OCI-M1 (cell line): Measurements from ENCODE around the gene DAGLA.

Source experiments
- DNase-seq: peaks from one replicate; lab custom pipeline; 2025; lab: John Stamatoyannopoulos, UW

Gene DAGLA

DNA sequence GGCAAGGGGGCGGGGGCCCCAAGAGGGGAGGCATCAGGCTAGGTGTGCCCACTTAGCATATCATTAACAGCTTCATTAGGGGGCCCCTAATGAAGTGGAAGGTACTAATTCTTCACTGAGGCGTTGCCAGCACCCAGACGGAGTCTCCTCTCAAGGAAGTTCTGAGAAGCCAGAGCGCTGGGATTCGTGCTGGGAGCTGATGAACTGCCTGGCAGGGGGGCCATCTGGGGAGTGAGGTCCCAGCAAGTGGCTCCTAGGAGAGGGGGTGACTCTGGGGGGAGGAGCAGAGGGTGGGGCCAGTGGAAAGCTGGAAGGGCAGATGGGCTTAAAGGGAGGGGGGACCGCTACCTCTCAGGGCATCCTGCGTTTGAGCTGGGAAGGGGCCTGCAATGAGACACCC is 29.8 kb downstream of the DAGLA start:
- no peak for DNase-seq

DNA sequence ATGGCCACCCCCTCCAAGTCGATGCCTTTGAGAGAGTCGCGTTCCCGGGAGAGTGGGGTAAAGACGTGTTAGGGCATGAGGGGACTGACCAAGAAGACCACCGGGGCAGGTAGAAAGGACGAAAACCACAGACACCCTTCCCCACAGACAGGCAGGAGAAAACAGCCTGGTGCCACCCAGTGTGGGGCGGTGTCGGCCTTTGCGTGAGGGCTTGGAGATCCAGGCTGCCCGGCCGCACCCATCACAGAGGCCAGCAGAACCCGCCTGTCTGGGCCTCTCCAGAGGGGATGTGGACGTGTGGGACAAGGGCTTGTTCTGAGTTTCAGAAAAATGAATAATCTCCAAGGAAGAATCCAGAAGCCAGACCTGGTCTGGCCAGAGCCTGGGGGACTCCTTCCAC is 30.8 kb downstream of the DAGLA start:
- DNase-seq: no peak

DNA sequence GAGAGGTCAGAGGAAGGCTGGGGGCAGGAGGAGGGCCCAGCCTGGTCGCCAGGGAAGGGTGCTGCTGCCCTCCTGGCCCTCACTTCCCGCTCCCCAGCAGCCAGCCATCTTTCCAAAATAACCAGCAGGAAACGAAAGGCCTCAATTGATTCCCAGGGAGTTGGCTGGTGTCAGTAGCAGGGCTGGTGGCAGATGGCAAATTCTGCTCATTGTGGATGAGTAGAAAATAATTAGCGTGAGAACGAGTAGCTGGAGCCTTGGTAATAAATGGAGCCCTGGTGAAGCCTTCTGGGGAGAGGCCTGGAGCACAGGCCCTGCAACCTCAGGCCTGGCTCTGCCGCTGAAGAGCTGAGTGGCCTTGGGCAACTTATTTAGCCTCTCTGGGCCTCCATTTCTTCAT is 31.3 kb downstream of the DAGLA start:
- no peak for DNase-seq

DNA sequence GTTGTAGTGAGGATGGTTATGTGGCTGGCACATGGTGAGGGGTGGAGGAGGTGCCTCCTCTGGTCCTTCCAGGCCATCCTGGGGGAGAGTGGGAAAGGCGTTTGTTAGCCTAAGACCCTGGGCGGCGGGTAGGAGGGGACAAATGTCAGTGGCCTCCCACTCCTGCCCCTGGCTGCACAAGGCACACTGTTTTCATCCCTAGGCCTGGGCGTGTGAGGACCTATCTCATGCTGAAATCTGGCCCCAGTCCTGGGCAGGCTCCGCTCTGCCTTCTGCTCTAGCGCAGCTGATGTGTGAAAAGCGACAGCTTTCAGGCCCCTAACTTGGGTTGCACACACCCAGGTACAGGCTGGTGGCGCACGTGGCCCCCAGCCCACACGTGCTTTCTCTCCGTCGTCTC is 32.1 kb downstream of the DAGLA start:
- no peak for DNase-seq

DNA sequence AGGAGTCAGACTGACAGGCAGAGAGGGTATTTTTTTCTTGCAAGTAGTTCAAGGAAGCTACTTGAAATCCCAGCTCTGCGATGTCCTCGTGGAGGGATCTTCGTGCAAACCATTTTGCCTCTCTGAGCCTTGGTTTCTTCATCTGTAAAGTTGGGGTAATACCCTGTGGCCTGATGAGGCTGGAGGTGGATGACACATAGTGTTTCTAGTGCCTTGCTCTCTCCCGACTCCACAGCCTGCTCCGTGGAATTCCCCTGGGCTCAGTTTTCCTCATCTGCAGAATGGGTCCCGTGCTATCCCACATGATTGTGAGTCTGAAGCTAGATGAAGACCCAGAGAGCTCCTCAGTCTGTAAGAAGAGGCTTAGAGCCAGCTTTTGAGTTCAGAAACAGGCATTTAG is 32.7 kb downstream of the DAGLA start:
- no peak for DNase-seq

DNA sequence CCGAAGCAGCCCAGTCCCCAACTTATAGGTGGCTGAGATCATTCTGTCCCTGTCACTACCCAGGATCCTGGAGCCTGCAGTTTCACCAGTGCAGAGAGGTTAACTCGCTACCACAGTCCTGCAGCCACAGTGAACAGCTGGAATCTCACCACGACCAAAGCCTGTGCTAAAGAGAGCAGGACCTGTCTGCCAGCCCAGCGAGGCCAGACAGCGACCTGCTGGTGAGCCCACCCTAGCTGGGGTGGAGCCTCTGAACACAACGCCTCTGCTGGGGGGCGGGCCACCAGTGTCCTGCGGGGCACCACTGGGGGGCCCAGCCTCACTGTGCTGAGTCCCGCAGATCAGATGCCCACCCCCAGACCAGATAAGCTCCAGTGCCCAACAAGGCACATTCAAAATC is 33.3 kb downstream of the DAGLA start:
- no peak for DNase-seq

DNA sequence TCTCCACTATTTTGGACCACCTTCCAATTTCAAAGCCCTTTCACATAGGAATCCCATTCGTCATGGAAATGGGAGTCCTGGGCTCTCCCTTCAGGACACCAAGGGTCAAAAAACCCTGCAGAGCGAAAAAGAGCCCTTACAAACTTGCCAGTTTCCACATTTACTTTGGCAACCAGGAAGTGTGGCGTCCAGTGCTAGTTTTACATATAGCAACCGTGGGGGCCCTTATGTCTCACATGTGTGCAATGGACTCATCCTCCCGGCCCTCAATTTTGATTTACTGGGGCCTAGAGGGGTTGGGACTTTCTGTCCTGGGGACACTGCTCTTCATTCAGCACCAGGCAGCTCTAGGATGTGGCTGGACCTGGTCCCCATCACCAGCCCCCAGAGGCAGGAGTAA is 33.7 kb downstream of the DAGLA start:
- DNase-seq: no peak

DNA sequence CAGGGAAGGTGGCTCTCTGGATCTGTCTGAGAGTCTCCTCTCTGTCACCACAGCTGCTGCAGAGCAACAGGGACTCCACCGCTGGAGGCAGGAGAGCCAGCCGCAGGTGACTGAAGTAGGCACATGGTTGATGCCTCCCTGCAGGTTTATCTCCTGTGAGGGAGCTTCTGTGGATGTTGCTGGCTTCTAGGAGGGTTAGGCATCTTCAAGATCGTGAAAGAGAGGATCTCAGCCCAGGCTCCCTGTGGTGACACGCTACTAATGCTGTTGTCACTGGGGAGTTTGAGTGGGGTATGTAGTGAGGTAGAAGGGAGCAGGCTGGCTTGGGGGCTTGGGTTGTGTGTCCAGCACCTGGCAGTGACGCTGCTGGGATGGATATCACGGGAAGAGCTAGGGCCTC is 34.1 kb downstream of the DAGLA start:
- DNase-seq: no peak

DNA sequence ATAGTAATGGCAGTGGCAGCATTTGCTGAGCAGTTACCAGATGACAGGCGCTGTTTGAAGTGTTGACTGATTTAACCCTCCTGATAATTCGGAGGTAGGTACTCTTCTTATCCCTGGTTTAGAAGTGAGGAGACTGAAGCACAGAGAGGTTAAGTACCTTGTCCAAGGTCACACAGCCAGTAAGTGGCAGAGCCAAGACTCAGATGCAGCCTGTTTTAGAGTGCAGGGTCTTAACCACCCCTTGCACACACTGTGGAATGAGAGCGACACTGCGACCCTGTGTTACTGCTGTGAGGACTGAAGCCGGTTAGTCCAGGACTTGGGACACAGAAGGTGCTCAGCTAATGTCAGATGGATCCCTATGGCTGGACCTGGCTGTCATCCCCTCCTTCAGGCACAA is 34.7 kb downstream of the DAGLA start:
- no peak for DNase-seq

DNA sequence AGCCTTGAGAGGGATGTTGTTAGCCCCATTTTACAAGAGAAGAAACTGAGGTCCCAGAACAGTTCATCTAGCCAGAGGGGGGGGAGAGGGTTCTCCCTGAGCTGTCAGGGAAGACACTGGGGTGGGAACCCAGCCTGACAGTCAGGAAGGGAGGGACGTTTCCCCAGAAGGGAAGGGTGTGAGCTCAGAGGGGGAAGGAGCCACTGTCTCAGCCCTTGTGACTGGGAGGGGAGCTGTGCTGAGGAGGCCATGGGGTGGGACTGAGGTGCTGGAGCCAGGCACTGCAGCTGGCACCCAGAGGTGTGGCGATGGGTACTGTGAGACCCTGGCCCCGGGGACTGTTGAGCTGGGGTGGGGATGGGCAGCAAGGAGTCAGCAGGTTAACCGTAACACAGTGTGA is 35.7 kb downstream of the DAGLA start:
- no peak for DNase-seq

DNA sequence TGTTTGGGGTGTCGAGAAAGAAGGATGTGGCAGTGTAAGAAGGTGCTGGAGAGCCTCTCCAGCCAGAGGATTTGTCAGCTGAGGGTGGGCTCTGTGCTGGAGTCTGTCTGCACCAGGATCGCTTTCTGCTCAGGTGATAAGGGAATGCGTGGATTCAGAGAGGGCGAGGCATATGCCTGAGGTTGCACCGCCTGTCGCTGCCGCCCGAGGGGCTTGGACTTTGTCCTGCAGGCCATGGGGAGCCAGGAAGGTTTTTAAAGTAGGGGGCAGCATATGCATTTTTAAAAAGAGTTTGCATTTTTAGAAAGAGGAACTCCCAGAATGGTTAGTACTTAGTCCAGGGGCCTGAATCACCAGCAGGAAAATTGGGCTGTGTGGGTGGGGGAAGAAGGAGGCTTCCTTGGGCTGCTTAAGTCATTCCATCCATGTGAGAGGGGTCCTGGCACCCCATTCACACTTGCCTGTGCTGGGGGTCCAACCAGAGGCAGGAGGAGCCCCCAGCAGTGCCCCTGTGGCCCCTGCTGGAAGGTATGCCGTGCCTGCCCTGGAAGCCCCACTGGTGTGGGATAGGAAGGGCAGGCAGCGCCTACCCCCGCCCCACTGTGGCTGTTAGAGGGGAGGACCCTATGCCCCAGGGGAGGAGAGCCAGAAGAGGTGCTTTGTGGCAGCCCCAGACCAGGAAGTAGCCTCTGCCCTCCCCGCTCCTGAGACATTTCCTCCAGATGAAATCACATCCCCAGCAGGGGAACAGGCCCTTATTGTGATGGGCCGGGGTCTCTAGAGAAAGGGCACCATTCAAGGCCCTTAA is 36.5 kb downstream of the DAGLA start:
- no peak for DNase-seq

DNA sequence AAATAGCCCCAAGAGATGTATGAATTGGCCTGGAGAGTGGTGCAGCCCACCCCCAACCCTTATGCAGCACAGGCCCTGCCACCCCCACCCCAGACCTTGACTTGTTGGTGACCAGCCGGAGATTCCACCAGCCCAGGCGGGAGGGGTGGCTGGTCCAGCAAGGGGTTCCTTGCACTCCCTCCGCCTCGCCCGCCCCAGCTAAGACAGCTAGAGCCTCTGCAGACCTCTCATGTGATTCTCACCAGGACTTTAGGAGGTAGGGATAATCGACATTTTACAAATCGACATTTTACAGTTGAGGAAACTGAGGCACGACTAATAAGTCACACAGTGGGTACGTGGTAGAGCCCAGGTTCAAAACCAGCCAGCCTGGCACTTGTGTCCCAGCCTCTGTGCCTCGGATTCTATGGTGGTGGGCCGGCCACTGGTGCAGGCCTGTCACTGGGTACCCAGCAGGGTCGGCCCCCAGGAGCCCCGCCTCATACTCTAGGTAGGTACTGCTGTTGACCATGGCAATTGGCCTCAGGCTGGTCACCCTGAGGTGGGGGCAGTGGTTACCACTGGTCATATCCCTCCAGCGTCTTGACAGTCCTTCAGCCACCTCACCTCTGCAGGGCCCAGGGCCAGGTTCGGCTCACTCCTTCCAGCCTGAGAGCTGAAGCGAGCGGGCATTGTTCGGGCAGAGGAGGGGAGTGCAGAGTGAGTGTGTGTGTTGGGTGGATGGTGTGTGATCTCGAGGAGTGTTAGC is 37.3 kb downstream of the DAGLA start:
- DNase-seq: no peak

DNA sequence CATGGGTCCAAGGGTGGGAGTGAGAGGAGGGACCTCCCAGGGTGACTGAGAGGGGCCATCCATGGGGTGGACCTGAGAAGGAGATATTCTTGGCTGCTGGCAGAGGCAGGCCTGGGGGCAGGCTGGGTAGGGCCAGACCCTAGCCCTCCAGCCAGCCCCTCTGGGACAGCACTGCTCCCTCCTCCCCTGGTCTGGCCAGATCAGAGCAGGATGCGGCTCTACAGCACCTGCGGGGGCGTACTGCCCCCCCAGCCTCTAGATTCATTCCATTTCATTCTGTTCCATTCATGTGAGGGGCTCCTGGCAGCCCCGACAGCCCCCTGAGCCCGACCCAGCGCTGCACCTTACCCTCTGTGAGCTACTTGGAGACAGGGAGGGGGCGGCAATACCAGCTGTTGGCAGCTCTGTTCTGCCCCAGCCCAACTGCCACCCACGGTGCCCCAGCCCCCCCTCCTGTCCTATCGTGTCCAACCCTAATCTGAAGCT is 37.9 kb downstream of the DAGLA start:
- DNase-seq: no peak

DNA sequence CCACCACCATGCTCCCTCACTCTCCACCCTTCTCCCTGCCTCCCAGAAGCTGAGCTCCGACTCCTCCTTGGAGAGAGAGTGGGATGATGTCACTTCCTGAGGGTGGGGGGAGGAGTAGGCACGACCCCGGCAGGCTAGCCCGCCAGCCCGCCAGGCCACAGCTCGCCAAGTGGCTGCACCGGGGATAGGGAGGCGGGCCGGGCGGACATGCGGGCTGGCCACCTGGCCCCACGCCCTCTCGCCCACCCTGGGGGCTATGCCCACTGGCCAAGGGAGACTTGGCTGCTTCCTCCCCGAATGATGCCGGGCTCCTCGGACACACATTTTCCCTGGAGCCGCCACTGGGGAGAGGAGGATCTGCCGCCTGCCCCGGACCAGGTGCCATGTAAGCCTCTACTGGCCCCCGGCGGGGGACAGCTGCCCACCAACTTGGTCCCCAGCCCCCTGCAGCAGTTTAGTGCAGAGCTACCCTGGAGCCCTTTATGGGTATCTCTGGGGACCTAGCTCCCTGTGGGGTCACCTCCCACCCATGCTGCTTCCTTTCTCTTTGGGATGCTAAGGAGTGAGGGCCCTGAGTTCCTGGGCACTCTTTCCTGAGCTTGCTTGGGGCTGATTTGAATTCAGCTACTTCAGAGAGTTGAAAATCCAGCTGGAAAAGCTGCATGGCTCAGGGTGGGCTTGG is 38.6 kb downstream of the DAGLA start:
- DNase-seq: no peak

DNA sequence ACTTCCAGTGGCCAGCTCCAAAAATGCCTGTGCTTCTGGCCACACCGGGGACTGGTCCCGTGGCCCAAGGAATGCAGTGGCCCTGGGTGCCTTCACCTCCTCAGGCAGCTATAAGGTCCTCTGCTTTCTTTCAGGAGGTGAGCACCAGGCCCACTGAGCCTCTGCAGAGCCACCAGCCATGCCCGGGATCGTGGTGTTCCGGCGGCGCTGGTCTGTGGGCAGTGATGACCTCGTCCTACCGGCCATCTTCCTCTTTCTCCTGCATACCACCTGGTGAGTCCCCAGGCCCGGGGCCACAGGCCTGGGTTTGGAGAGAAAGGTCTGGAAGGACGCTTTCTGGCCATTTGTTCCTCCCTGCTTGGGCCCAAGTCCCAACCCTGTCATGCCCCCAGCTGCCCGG is 39.8 kb downstream of the DAGLA start:
- no peak for DNase-seq

DNA sequence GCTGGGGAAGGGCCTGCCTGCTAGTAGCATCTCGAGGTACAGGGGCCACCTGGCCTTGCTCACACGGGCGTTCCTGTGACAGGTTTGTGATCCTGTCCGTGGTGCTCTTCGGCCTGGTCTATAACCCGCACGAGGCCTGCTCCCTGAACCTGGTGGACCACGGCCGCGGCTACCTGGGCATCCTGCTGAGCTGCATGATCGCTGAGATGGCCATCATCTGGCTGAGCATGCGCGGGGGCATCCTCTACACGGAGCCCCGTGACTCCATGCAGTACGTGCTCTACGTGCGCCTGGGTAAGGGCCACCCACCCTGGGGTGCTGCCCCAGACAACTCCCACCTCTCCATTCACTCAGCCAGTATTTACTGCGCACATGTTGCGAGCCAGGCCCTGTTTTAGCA is 40.4 kb downstream of the DAGLA start:
- DNase-seq: no peak

DNA sequence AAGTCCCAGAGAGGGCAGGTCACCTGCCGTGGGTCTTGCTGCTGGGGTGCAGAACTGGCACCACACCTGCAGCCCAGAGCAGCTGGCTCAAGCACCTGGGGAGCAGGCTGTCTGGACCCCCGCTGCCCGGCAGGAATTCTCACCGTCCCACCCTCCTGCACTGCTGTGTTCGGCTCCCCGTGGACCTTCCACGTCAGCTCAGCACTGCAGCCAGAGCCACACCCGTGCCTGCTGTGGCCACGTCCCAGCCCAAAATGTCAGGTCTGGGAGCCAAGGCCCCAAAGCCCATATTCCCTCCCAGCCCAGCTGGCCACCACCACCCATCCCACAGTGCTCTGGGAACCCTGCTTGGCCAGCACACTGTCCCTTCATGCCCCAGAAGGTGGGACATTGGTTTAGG is 44.2 kb downstream of the DAGLA start:
- no peak for DNase-seq

DNA sequence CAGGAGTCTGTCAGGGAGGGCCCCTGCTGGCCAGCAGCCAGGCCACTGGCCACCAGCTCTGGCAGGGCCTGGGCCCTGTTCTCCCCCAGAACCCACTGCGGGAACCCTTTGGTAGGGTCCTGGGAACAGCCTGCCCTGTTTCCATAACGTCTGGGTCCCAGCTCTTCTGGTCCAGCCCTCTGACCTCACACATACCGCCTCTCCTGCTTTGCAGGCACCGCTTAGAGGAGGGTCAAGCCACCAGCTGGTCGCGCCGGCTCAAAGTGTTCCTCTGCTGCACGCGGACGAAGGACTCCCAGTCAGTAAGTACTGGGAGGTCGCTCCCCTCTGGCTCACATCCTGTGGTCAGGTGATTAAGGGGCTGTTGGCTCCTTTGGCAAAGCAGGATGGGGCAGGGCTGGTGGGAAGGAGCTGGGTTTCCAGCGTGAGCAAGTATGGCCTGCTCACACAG is 45.6 kb downstream of the DAGLA start:
- no peak for DNase-seq

DNA sequence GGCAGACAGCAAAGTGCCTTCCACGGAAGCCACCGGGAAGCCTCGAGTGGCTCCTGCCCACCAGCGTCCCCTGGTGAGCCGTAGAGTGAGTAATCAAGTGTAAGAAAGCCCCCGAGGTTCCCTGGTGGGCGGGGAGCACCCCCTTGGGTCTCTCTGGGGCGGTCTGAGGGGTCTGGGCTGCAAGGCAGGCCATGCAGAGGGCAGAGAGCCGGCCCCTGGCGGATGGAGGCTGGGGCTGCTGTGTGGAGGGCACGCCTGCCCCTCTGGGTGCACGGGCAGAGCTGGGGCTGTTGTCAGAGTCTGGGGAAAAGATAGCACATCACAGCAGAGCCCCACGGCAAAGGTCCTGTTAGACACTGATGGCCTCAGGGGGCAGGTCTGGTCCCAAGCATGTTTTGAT is 46.6 kb downstream of the DAGLA start:
- no peak for DNase-seq

DNA sequence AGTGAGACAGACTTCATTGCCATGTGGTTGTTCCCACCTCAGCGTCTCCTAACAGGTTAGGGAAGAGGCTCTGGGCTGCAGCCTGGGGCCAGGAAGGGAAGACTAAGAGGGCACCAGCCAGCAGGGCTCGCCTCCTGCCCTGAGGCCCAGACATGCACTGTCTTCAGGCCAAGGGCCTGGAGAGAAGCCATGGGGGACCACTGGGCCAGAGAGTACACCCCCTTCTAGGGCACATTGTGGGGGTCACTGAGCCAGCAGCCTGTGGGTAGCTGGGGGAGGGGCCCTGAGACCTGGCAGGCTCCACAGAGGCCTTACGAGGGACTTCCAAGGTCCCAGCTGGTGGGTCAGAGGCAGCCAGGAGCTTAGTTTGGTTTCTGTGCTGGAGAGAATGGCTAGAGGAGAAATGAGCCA is 47.2 kb downstream of the DAGLA start:
- DNase-seq: no peak

DNA sequence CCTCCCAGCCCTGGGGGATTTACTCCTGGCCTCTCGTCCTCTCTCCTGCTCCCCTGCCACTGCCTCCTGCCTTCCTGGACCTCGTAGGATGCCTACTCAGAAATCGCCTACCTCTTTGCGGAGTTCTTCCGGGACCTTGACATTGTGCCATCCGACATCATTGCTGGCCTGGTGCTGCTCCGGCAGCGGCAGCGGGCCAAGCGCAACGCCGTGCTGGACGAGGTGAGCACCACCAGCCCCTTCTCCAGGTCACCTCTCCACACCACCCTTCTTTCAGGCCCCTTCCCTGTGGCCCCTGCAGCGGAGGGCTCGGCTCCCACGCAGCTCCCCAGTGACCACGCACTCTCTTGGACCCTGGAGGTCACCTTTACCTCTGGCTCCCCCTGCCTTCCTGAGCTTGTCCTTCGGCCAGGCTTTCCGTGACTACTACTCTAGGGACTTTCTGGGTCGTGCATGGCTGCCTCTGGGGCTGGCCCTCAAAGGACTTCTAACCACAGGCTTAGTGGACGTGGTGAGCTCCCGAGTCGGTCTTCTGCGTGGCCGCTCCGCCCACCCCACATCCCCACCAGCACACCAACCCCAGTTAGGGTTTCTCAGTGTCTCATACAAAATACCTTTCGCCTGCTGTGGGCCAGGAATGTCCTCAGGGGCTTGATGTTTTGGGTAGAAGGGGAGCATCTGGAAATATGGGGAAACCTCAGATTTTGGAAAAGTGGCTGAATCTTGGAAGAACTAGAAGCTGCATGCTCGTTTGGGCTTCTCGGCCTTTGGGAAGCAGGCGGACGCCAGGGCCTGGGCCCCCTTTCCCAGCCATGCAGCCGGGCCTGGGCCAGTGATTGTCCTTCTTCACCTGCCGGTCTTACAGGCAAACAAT is 48.1 kb downstream of the DAGLA start:
- no peak for DNase-seq

DNA sequence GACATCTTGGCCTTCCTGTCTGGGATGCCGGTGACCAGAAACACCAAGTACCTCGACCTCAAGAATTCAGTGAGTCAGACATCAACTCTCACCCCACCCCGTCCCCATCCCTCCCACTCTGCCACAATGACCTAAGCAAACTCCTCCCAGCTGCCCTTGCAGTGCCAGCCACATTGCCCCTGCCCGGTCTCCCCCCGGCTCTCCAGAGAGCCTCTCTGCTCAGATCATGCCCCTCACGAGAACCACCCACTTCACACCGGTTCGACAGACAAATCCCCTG is 48.7 kb downstream of the DAGLA start:
- no peak for DNase-seq
